IPS-18c (cell line): ENCODE measurements around the gene CPT1C.
A peak's percentile ranks its signal among the peaks of the same experiment; 100 is the strongest.

Experiments
- H3K4me3 ChIP-seq: 2 replicates; pipeline ENCODE4 v1.7.0; 2013; ENCODE audit warnings: low read depth, mild to moderate bottlenecking, low read length, moderate library complexity; ENCODE audit not compliant: insufficient read depth
- H3K9me3 ChIP-seq: one replicate; pipeline ENCODE4 v1.6.1; 2013; ENCODE audit warnings: mild to moderate bottlenecking, low read length, moderate library complexity; ENCODE audit not compliant: control insufficient read depth, insufficient read depth

CPT1C gene

GRCh38 chr19:49657493-49658138 lies 33.3 kb upstream of the CPT1C start:
- Histone ChIP-seq H3K9me3 (no peaks in the 10 kb centered on the region), H3K4me3 (no peak overlapping the region)

- Histone ChIP-seq H3K4me3 (no peak overlapping the region), H3K9me3 (no peaks in the 10 kb centered on the region)
Observed at GRCh38 chr19:49658139-49658517, 32.8 kb upstream of the CPT1C start.

- Histone ChIP-seq H3K4me3 (no peak overlapping the region), H3K9me3 (no peaks in the 10 kb centered on the region)
Observed at GRCh38 chr19:49658566-49659442, 32.1 kb upstream of the CPT1C start.

GRCh38 chr19:49660338-49660961 lies 30.5 kb upstream of the CPT1C start:
- Histone ChIP-seq H3K4me3 (no peak overlapping the region), H3K9me3 (no peaks in the 10 kb centered on the region)

GRCh38 chr19:49662011-49662410 lies 28.9 kb upstream of the CPT1C start:
- H3K4me3 ChIP-seq, result no peak overlapping the region
- H3K9me3 ChIP-seq, result no peaks in the 10 kb centered on the region

GRCh38 chr19:49663224-49663623 lies 27.7 kb upstream of the CPT1C start:
- Histone ChIP-seq H3K4me3 (no peak overlapping the region), H3K9me3 (no peaks in the 10 kb centered on the region)

- Histone ChIP-seq H3K9me3 (no peaks in the 10 kb centered on the region), H3K4me3 (peak overlapping the region; percentile 83)
Observed at GRCh38 chr19:49664171-49665035, 26.5 kb upstream of the CPT1C start.

- Histone ChIP-seq H3K9me3 (no peaks in the 10 kb centered on the region), H3K4me3 (peak overlapping the region; percentile 83)
Observed at GRCh38 chr19:49665036-49665350, 25.9 kb upstream of the CPT1C start.

- H3K4me3 ChIP-seq, result peak within 1 kb of the TSS; percentile 83
- H3K9me3 ChIP-seq, result no peaks in the 10 kb centered on the region
Observed at GRCh38 chr19:49665351-49666119, 25.4 kb upstream of the CPT1C start, which contains the start of the genes BCL2L12 and IRF3. Gene BCL2L12, plus strand, starts transcription at chr19:49665933. Its CDS starts 760 bp downstream, at chr19:49666693. Gene IRF3, minus strand, starts transcription at chr19:49665857. Its CDS starts 1,019 bp downstream, at chr19:49664838.

- H3K4me3 ChIP-seq, result peak overlapping the region; percentile 83
- no peaks in the 10 kb centered on the region for H3K9me3 ChIP-seq
Observed at GRCh38 chr19:49666120-49666444, 24.8 kb upstream of the CPT1C start.

GRCh38 chr19:49667473-49667872 lies 23.4 kb upstream of the CPT1C start:
- Histone ChIP-seq H3K9me3 (no peaks in the 10 kb centered on the region), H3K4me3 (no peak overlapping the region)

GRCh38 chr19:49669516-49669915 lies 21.4 kb upstream of the CPT1C start:
- no peaks in the 10 kb centered on the region for H3K9me3 ChIP-seq
- no peak overlapping the region for H3K4me3 ChIP-seq

GRCh38 chr19:49672131-49672919 lies 18.6 kb upstream of the CPT1C start:
- Histone ChIP-seq H3K4me3 (no peak overlapping the region; the same call in 1 of the 2 replicates), H3K9me3 (peaks cover 1% of the 10 kb centered on the region)

GRCh38 chr19:49676136-49676783 lies 14.7 kb upstream of the CPT1C start:
- Histone ChIP-seq H3K9me3 (peaks cover 2% of the 10 kb centered on the region), H3K4me3 (peak overlapping the region; percentile 65; the same call in 1 of the 2 replicates)

GRCh38 chr19:49676784-49677230 lies 14.1 kb upstream of the CPT1C start:
- Histone ChIP-seq H3K9me3 (peaks cover 2% of the 10 kb centered on the region), H3K4me3 (peak overlapping the region; percentile 96)
